HL-60/S4 treated with retinoic acid at 250 ng/mL for 4 days and 3 days (cell line): ENCODE measurements around the gene ADSS1.

Experiments
- in situ Hi-C: fragments of 300-500 bp; cut with MboI; formaldehyde crosslinking; loops from 2 replicates; pipeline ENCODE4 v1.7.0; 2022; ENCODE audit warnings: low sequenced_read_pairs

Gene ADSS1

DNA sequence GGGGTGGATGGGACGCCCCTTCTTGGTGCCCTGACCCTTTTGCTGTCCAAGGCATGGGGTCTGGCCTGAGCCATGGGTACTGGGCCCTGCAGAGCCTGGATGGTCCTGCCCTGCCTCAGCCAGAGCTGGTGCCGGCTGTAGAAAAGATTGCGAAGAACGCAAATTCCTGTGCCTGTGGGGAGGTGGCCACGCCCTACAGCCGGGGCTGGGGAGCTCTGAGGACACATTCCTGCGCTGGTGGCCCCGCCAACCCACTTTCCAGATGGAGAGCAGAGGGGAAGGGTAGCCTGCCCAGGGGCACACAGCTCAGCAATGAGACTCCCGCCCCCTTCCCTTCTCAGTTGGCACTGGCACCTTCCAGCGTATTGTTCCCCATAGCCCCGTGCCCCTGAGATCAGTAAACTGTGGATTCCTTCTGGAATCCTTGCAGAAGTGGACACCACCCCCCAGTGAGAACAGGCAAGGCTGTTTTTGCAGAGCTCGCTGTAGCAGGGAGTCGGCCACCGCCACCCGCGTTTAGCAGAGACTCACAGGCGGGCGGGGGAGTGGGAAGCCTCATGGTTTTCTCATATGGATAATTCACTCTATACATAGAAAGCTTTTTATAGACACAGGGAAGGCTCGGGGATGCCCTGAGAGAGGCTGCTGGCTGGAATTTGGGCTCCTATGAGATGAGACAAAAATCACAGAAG is 26.0 kb upstream of the ADSS1 start:
- in situ Hi-C loops = no loop called here

DNA sequence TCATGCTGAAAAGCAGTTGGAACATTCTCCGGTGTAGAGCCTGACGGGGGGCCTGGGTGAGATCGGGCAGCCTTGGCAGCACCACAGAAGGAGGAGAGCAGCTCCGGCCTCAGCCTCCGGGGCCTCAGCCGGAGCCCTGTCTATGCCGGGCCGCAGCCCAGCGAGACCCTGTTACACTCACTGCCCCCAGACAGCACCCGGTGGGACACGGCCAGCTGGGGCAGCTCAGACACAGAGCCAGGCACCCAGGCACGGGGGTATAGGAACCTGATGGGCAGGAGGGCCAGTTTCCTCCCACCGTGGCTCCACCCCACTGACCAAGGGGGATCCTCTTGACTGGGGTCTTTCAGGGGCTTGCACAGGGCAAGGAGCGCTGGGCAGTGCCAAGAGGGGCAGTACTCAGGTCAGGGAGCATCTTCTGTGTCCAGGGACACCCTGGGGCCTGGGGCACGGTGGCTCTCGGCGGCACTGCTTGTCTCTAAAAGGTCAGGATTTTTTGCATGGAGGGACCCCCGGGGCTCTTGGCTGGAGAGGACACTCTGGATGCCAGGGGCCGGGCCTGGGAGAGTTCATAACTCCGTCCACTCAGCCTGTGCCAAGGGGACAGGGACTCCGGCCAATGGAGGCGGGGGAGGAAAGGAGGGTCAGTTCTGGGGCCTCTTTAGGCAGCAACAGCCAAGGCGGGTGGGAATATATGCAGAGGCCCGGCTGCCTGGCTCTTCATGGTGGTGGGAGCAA is 25.2 kb upstream of the ADSS1 start:
- in situ Hi-C loops = no loop called here

DNA sequence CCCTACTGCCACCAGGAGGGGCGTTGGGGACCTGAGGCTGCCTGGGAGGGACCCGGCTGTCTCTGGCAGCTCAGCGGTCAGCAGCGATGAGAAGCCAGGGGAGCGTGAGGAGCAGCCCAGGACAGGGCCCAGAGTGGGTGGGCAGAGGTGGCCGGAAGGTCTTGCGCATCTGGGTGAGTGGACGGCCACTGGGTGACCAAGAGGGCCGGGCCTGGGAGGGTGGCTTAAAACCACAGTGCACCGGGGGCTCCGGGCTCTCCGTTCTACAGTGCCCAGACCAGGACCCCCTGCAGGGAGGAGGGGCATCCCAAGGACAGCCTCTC is 24.6 kb upstream of the ADSS1 start:
- in situ Hi-C loops = no loop called here

DNA sequence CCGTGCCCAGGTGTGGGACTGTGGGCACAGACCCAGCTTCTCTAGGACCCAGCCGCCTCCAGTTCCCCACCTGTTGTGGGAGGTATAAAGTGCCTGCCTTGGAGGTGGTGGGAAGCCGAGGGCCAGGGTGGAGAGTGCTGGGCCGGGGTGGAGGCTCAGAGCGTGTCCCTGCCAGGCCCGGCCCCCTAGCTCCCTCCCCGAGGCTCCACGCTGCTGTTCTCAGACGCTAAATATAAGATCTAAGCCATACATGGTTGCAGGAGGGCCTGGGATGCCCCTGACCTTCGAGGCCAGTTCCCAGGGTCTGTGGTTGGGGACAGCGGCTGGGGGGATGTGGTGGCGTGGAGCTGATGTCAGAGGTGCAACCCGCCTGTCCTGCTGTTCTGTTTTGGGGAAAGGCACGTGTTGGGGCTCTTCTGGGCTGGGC is 23.8 kb upstream of the ADSS1 start:
- in situ Hi-C loops = no loop called here

DNA sequence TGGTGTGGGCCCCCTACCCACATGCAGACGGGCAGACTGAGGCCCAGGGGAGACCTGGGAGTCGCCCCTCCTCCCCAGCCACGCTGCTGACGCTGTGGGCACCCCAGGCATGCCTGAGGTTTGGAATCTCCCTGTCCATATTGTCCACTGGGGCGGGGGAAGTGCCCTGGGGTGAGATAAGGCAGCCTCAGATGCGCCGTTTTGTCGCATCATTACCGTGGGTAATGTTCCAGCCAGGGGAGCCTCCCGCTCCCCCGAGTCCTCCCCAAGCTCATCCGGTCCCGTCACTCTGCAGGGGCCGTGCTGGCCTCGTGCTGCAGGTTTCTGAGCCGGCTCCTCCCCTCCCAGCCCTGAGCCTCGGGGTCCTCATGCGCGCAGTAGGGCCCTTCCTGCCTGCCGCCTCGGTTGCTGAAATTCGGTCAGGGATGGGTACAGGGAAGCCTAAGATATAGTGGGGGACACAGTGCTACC is 23.2 kb upstream of the ADSS1 start:
- in situ Hi-C loops = no loop called here

DNA sequence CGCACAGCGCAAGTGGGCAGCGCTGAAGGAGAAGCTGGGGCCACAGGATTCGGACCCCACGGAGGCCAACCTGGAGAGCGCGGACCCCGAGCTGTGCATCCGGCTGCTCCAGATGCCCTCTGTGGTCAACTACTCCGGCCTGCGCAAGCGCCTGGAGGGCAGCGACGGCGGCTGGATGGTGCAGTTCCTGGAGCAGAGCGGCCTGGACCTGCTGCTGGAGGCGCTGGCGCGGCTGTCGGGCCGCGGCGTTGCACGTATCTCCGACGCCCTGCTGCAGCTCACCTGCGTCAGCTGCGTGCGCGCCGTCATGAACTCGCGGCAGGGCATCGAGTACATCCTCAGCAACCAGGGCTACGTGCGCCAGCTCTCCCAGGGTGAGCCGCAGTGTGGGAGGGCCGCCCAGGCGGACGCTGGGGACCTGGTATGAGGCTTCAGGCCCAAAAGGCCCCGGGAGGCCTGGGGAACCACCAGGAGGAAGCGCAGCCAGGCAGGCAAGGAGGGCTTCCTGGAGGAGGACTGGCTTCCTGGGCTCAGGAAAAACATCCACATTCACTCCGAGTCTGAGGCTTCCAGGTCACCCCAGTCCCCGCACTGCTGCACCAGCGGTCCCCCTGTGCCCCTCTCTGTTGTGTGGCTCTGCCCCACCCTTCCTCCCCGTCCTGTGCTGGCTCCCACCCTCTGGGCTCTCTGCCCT is 22.5 kb upstream of the ADSS1 start:
- in situ Hi-C loops = no loop called here

DNA sequence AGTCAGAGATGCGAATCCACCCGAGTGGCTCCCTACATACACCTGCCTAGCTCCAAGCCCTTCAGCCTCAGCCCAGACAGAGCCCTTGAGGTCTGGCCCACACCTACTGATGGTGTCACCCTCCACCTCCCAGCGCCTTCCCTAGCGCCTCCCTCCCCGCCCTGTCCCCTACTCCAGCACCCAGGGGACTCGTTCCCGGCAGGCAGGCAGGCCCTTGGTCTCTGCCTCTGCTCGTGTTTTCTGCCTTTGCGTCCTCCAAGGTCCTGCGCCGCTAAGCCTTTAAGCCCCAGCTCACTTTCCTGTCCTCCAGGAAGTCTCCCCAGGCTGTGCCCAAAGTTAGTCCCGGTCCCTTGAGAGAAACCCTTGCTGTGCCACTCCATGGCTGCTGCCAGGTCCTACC is 21.9 kb upstream of the ADSS1 start:
- in situ Hi-C loops = no loop called here

DNA sequence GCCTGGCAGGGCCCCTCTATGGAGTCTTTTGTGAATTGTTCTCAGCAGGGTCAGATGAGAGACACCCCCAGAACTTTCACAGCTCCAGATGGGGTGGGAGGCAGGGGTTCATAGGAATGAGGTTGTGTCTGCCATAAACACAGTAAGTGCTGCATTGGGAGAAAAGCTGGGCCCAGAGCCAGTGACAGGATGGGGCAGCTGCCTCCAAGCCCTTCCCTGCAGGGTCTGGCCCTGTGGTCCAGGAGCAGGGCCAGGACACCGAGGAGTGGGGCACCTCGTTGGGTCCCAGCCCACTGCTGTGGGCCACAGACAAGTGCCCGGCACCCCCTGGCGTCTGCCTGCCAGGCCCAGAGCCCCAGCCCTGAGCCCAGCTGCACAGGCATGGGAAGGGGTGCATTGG is 21.4 kb upstream of the ADSS1 start:
- in situ Hi-C loops = no loop called here

DNA sequence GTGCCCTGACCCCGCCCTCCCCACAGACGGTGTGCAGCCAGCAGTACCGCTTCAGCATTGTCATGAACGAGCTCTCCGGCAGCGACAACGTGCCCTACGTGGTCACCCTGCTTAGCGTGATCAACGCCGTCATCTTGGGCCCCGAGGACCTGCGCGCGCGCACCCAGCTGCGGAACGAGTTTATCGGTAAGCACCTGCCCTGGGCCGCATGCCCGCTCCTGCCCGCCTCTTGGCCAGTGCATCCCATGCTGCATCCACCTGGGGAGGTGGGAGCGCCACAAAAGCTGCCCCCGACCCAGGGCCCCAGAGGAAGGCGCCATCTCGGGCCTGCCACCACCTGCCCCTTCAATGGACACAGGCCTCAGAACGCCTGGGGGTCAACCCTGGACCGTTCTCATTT is 20.8 kb upstream of the ADSS1 start:
- in situ Hi-C loops = no loop called here

DNA sequence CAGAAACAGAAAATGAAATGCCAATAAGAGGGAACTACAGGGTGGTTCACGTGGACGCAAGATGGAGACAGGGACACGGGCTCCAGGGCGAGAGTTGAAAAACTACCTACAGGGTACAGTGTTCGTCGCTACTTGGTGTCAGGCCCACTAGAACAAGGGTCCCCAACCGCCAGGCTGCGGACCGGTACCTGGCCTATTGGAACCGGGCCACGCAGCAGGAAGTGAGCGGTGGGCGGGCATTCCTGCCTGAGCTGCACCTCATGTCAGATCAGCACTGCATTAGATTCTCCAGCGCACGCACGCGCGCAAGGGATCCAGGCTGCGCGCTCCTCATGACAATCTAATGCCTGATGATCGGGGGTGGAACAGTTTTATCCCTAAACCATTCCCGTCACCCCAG is 19.8 kb upstream of the ADSS1 start:
- in situ Hi-C loops = no loop called here

DNA sequence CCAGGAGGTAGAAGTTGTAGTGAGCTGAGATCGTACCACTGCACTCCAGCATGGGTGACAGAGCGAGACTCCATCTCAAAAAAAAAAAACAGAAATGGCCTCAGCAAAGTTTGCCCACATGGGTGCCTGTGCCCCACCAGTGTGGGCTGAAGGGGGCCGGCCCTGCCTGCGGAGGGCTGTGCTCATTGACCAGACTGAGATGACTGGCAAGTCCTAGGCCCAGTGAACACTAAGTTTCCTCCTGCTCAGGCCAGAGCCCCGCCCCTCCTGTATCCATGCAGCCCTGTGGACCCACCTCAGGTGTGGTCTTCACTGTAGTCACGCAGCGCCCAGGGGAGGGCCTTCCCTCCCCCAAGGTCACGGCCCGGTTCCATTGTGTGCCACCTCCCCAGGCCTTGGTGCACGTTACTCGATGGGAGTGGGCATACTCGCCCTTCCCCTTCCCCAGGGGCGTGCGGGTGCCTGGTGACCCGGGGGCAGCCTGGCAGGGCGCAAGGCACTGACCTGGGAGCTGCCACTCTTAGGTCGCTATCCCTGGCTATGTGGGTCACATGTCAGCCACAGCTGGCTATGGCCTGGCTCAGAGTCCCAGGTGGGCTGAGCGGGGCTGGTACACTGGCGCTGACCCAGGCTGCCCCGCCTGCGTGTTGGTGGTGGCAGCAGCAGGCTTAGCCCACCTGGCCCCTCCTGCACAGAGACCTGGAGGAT is 18.5 kb upstream of the ADSS1 start:
- in situ Hi-C loops = no loop called here

DNA sequence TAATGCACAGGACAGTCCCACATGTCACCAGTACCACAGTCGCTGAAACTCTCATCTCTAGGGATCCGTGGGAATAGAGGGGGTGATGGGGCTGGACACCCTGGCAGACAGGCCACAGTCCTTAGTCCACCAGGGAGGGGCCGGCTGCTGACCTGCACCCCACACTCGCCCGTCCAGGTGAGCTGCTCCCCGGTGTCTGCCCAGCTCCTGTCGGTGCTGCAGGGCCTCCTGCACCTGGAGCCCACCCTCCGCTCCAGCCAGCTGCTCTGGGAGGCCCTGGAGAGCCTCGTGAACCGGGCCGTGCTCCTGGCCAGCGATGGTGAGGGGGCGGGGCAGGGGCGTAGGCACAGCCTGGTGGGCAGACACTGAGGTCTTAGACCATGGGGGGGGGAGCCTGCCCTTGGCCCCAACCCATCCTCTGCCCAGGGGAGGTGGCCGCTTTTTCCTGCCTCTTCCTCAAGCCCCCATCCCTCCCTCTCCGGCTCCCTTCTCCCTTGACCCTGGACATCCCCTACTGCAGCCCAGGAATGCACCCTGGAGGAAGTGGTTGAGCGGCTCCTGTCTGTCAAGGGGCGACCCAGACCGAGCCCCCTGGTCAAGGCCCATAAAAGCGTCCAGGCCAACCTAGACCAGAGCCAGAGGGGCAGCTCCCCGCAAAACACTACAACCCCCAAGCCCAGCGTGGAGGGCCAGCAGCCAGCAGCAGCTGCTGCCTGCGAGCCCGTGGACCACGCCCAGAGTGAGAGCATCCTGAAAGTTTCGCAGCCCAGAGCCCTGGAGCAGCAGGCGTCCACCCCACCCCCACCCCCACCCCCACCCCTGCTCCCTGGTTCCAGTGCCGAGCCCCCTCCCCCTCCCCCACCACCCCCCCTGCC is 17.1 kb upstream of the ADSS1 start:
- in situ Hi-C loops = no loop called here

DNA sequence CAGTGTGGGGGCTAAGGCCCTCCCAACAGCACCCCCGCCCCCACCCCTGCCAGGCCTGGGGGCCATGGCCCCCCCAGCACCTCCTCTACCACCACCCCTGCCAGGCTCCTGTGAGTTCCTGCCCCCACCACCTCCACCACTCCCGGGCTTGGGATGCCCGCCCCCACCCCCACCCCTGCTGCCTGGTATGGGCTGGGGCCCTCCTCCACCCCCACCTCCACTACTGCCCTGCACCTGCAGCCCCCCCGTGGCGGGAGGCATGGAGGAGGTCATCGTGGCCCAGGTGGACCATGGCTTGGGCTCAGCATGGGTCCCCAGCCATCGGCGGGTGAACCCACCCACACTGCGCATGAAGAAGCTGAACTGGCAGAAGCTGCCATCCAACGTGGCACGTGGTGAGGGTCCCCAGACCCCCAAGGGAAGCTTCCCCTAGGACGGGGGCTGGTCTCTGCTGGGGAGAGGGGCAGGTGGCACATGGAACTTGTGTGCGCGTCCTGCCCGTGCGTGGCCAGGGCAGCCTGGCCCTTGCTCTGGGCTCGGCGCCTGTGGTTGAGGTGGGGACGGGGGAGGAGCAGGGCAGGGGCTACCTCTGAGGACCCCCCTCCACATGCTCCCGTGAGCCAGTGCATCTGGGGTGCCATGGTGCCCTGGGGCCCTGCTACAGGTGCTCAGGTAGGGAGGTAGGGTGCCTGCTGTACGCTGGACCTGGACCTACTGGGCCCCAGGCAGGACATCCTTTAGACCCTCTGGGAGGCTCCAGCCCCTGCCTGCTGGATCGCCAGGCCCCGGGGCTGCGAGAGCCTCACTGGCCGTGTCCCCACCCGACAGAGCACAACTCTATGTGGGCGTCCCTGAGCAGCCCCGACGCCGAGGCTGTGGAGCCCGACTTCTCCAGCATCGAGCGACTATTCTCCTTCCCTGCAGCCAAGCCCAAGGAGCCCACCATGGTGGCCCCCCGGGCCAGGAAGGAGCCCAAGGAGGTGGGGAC is 16.1 kb upstream of the ADSS1 start:
- in situ Hi-C loops = no loop called here

DNA sequence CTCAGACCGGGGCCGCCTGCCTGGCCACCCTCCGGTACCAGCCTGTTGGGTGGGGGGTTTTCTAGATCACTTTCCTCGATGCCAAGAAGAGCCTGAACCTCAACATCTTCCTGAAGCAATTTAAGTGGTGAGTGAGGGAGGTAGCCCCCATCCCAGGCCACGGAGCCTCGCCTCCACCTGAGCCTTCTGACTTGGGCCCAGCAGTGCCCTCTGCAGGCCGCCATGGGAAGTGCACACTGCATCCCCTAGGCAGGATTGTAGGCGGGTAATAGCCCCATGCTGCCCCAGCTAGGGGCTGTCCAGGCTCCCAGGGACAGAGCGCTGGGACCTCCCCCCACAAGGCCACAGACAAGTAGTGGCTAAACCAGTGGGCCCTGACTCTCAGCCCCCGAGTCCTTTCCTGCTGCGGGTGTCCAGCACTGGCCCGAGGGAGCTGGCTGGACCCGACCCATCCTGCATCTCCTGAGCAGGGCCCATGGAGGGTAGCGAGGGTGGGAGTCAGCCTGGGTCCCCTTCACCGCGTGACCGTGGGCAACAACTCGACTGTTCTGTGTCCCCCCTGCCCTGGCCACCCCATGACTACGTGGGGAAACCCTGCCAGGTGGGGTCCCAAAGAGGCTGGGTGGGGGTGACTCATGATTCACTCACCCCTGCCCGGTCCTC is 15.3 kb upstream of the ADSS1 start:
- in situ Hi-C loops = no loop called here

DNA sequence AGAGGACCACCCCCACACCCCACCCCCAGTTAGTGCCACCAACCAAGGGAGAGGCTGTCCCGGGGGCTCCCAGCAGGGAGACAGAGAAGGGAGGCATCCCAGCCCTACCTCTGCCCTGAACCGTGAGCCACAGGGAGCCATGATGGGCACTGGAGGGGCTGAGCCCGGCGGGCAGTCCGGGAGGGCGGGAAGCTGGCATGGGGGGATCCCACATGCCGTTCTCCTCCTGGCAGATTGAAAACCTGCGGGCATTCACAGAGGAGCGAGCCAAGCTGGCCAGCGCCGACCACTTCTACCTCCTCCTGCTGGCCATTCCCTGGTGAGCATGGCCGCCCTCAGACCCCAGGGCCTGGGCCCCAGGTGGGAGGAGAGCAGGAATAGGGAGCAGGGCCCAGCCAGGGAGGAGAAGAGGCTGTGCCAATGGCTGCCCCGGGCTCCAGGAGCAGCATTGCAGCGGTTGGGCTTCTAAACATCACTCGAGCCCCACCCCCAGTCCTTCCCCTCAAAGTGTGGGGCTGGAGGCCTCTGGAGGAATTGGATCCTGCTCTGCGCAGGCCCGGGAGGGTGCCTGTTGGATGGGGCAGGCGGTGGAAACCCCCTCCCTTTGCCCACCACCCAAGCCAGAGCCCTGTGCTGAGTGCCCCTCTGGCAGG is 14.5 kb upstream of the ADSS1 start:
- in situ Hi-C loops = no loop called here

DNA sequence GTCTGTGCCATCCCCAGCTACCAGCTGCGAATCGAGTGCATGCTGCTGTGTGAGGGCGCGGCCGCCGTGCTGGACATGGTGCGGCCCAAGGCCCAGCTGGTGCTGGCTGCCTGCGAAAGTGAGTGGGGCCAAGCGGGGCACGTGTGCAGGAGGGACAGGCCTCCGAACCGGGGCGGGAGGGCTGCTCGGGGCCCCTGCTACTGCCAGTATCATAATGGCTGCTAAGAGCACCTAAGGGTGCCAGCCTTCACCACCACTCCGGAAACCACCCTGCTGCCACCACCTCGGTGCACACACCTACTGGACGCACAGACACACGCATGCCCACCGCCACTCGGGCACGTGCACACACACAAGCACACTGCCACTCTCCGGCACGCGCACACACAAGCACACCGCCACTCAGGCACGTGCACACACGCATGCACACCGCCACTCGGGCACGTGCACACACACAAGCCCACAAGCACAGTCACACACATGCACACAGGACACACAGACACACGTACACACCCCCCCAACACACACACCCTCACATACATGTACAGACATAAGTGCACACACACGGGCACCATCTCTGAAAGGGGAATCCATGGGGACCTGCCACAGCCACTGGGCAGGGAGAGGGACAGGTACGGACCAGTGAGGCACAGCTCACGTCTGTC is 13.8 kb upstream of the ADSS1 start:
- in situ Hi-C loops = no loop called here

DNA sequence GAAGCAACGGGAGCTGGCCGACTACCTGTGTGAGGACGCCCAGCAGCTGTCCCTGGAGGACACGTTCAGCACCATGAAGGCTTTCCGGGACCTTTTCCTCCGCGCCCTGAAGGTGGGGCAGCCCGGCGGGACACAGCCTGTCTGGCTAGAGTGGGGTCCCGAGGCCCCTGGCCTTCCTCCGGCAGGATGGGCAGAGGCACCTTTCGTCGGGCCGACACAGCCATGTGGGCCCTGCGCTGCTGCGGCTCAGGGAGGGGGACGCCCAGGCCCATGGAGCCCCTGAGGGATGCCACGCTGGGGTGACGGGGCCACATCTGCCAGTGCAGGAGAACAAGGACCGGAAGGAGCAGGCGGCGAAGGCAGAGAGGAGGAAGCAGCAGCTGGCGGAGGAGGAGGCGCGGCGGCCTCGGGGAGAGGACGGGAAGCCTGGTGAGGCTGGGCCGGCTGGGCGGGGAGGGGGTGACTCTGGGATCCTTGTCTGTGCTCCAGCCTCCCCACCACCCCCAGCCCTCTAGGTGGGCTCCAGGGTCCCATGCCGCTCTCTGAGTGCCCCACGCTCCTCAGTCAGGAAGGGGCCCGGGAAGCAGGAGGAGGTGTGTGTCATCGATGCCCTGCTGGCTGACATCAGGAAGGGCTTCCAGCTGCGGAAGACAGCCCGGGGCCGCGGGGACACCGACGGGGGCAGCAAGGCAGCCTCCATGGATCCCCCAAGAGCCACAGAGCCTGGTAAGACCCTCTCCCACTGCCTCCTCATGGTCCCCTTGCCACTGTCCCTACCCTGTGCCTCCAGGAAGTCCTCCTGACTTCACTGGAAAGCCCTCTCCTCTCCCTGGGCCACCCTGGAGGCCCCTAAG is 10.9 kb upstream of the ADSS1 start:
- in situ Hi-C loops = no loop called here
